H9 (cell line): Measurements from ENCODE around the gene RAB27B. TPM values are rescaled to one million over a fixed set of nuclear protein-coding genes. Genes with fewer than 3 reads are reported as not detected.

Experiments
- DNase-seq: peaks from one replicate; pipeline ENCODE4 v3.0.0-alpha.2; 2017
- H2AFZ ChIP-seq: one replicate; pipeline ENCODE4 v1.6.1; 2013; ENCODE audit warnings: mild to moderate bottlenecking, low read length, control low read depth, moderate library complexity
- H2AK5ac ChIP-seq: 2 replicates; pipeline ENCODE4 v1.6.1; 2013; ENCODE audit warnings: low read length, control low read depth, mixed read lengths; ENCODE audit not compliant: insufficient read length
- H2BK120ac ChIP-seq: one replicate; pipeline ENCODE4 v1.6.1; 2013; ENCODE audit warnings: low read depth, mild to moderate bottlenecking, low read length, control low read depth, inconsistent platforms; ENCODE audit not compliant: poor library complexity, severe bottlenecking
- H2BK12ac ChIP-seq: 2 replicates; pipeline ENCODE4 v1.6.1; 2013; ENCODE audit warnings: low read length, control low read depth, mixed read lengths, low read depth; ENCODE audit not compliant: insufficient read length
- H2BK15ac ChIP-seq: 2 replicates; pipeline ENCODE4 v1.6.1; 2013; ENCODE audit warnings: low read depth, low read length, control low read depth
- H2BK20ac ChIP-seq: one replicate; pipeline ENCODE4 v1.6.1; 2013; ENCODE audit warnings: low read depth, mild to moderate bottlenecking, low read length, control low read depth, inconsistent platforms; ENCODE audit not compliant: poor library complexity, severe bottlenecking
- H2BK5ac ChIP-seq: 2 replicates; pipeline ENCODE4 v1.6.1; 2013; ENCODE audit warnings: low read length, control low read depth, mixed read lengths; ENCODE audit not compliant: insufficient read length
- H3K14ac ChIP-seq: 2 replicates; pipeline ENCODE4 v1.6.1; 2013; ENCODE audit warnings: low read length, control low read depth; ENCODE audit not compliant: insufficient read depth
- H3K18ac ChIP-seq: 2 replicates; pipeline ENCODE4 v1.6.1; 2013; ENCODE audit warnings: low read depth, mild to moderate bottlenecking, mixed read lengths, low read length, control low read depth; ENCODE audit not compliant: insufficient read length
- H3K23ac ChIP-seq: 2 replicates; pipeline ENCODE4 v1.6.1; 2013; ENCODE audit warnings: low read length, control low read depth, mixed read lengths, low read depth; ENCODE audit not compliant: insufficient read length
- H3K23me2 ChIP-seq: 2 replicates; pipeline ENCODE4 v1.6.1; 2013; ENCODE audit warnings: low read depth, mild to moderate bottlenecking, mixed read lengths, low read length, control low read depth; ENCODE audit not compliant: insufficient read length, poor library complexity, severe bottlenecking
- H3K27ac ChIP-seq: 2 replicates; pipeline ENCODE4 v1.5.1; 2013; ENCODE audit warnings: low read length, control low read depth, mixed read lengths, low read depth; ENCODE audit not compliant: insufficient read length
- H3K27me3 ChIP-seq: 2 replicates; pipeline ENCODE4 v1.6.1; 2013; ENCODE audit warnings: low read length, control low read depth, inconsistent platforms; ENCODE audit not compliant: insufficient read depth
- H3K4ac ChIP-seq: 2 replicates; pipeline ENCODE4 v1.6.1; 2013; ENCODE audit warnings: low read depth, mild to moderate bottlenecking, control low read depth, inconsistent platforms, low read length, moderate library complexity
- H3K4me1 ChIP-seq: 2 replicates; pipeline ENCODE4 v1.6.1; 2013; ENCODE audit warnings: low read length, control low read depth, inconsistent platforms; ENCODE audit not compliant: insufficient read depth
- H3K4me2 ChIP-seq: 2 replicates; pipeline ENCODE4 v1.6.1; 2013; ENCODE audit warnings: low read length, control low read depth, mixed read lengths; ENCODE audit not compliant: insufficient read length, insufficient read depth
- H3K56ac ChIP-seq: 2 replicates; pipeline ENCODE4 v1.6.1; 2013; ENCODE audit warnings: low read depth, mild to moderate bottlenecking, mixed read lengths, low read length, control low read depth; ENCODE audit not compliant: insufficient read length
- H3K79me1 ChIP-seq: 2 replicates; pipeline ENCODE4 v1.6.1; 2013; ENCODE audit warnings: low read depth, mild to moderate bottlenecking, moderate library complexity, low read length, control low read depth, inconsistent platforms; ENCODE audit not compliant: insufficient read depth, poor library complexity, severe bottlenecking
- H3K79me2 ChIP-seq: 2 replicates; pipeline ENCODE4 v1.6.1; 2013; ENCODE audit warnings: low read length, control low read depth, inconsistent platforms; ENCODE audit not compliant: insufficient read depth
- H3K9ac ChIP-seq: 2 replicates; pipeline ENCODE4 v1.6.1; 2013; ENCODE audit warnings: low read length, control low read depth, mixed read lengths; ENCODE audit not compliant: insufficient read length; ENCODE audit errors: extremely low read depth
- H3K9me3 ChIP-seq: one replicate; pipeline ENCODE4 v1.6.1; 2013; ENCODE audit warnings: low read depth, low read length, inconsistent platforms; ENCODE audit not compliant: control insufficient read depth
- H3T11ph ChIP-seq: one replicate; pipeline ENCODE4 v1.6.1; 2013; ENCODE audit warnings: mild to moderate bottlenecking, low read length, control low read depth, inconsistent platforms
- H4K20me1 ChIP-seq: one replicate; pipeline ENCODE4 v1.6.1; 2013; ENCODE audit not compliant: control insufficient read depth, insufficient read length, insufficient read depth
- H4K5ac ChIP-seq: 2 replicates; pipeline ENCODE4 v1.6.1; 2013; ENCODE audit warnings: low read depth, mild to moderate bottlenecking, mixed read lengths, low read length, control low read depth; ENCODE audit not compliant: insufficient read length
- H4K8ac ChIP-seq: replicated peaks from 2 replicates; pipeline ENCODE4 v1.6.1; 2013; ENCODE audit warnings: low read length, control low read depth, mixed read lengths, low read depth; ENCODE audit not compliant: insufficient read length
- H4K91ac ChIP-seq: 2 replicates; pipeline ENCODE4 v1.6.1; 2013; ENCODE audit warnings: low read depth, mild to moderate bottlenecking, moderate library complexity, mixed read lengths, low read length, control low read depth; ENCODE audit not compliant: insufficient read length
- H3K27ac Mint-ChIP-seq, 3 experiments: 2 replicates in 2 of 3; 3 replicates in 1 of 3; pipeline ENCODE4 v1.8.0; 2020 to 2021; ENCODE audit warnings: mixed read lengths in 3 of 3, mild to moderate bottlenecking in 1 of 3, moderate library complexity in 1 of 3
- H3K27me3 Mint-ChIP-seq: 2 replicates; pipeline ENCODE4 v1.8.0; 2021; ENCODE audit warnings: low read depth, mild to moderate bottlenecking, moderate library complexity, mixed read lengths
- H3K36me3 Mint-ChIP-seq, 3 experiments: 2 replicates in 2 of 3; 3 replicates in 1 of 3; pipeline ENCODE4 v1.8.0; 2020 to 2021; ENCODE audit warnings: low read depth in 3 of 3, mixed read lengths in 3 of 3; ENCODE audit not compliant: insufficient read depth in 1 of 3
- H3K4me1 Mint-ChIP-seq, 2 experiments: 2 replicates each; pipeline ENCODE4 v1.8.0; 2020; ENCODE audit warnings: mixed read lengths in 2 of 2
- H3K4me3 Mint-ChIP-seq, 2 experiments: 2 replicates in 1 of 2; 3 replicates in 1 of 2; pipeline ENCODE4 v1.8.0; 2020 to 2021; ENCODE audit warnings: mild to moderate bottlenecking in 2 of 2, mixed read lengths in 2 of 2, moderate library complexity in 1 of 2
- H3K9me3 Mint-ChIP-seq, 2 experiments: 2 replicates in 1 of 2; 3 replicates in 1 of 2; pipeline ENCODE4 v1.8.0; 2020; ENCODE audit warnings: mild to moderate bottlenecking in 2 of 2, mixed read lengths in 2 of 2, moderate library complexity in 1 of 2
- WGBS: extraction: QIAGEN DNeasy Blood & Tissue Kit; methylation state at CpG from one replicate; pipeline ENCODE4 v1.1.7; 2013; ENCODE audit warnings: missing lambda C conversion rate, low lambda C conversion rate, mixed read lengths; ENCODE audit not compliant: insufficient read length; ENCODE audit errors: extremely low coverage; 5-methylcytosine and 5-hydroxymethylcytosine counted together
- total RNA-seq: library from RNA; stranded (reverse); gene quantifications from 2 replicates; pipeline ENCODE4 v1.2.1, GENCODE V29; 2021
- TF ChIP-seq, protein P1 (sequence below): fragments of 200-600 bp; sonication (generic); conservative IDR thresholded peaks from 3 replicates; pipeline ENCODE4 v1.8.0; 2021; ENCODE audit warnings: antibody characterized with exemption, mild to moderate bottlenecking

Gene RAB27B
- total RNA-seq, 1 experiment from 2014 or later, result 0.15 TPM

DNA sequence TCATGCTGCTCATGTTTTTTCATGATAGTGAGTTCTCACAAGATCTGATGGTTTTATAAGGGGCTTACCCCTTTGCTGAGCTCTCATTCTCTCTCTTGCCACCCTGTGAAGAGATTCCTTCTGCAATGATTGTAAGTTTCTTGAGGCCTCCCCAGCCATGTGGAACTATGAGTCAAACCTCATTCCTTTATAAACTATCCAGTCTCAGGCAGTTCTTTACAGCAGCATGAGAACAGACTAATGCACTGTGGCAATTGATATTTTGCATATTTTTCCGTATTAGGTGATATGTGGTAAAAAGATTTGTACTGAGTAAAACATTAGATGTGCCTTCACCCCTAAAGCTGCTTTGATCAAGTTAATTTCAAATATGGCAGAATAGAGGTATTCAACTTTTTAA lies 48.8 kb downstream of the RAB27B start:
- no peak for DNase-seq
- H2BK15ac ChIP-seq, result no peak overlapping the region
- H4K91ac ChIP-seq, result no peak overlapping the region
- H2BK120ac ChIP-seq, result no peak overlapping the region
- H3K23me2 ChIP-seq, result no peaks in the 10 kb centered on the region
- no peak overlapping the region for H3K14ac ChIP-seq
- WGBS, result no CpG with 5 or more reads among the region's 1 CpG
- H3K9me3 ChIP-seq, result no peaks in the 10 kb centered on the region
- H2AFZ ChIP-seq, result no peak overlapping the region
- H3K18ac ChIP-seq, result no peak overlapping the region
- no peaks in the 10 kb centered on the region for H3K79me2 ChIP-seq
- H4K8ac ChIP-seq, result no peak overlapping the region
- peaks cover 3% of the 10 kb centered on the region in 2 experiments; a peak in 3 of 4 replicates for H3K4me1 Mint-ChIP-seq
- no peaks in the 10 kb centered on the region for H4K20me1 ChIP-seq
- H3K36me3 Mint-ChIP-seq, result no peaks in the 10 kb centered on the region
- H3T11ph ChIP-seq, result no peak overlapping the region
- H3K23ac ChIP-seq, result no peak overlapping the region
- H2BK12ac ChIP-seq, result no peak overlapping the region
- no peak overlapping the region for H3K4me3 Mint-ChIP-seq
- no peaks in the 10 kb centered on the region for H3K4me1 ChIP-seq
- no peak overlapping the region for H4K5ac ChIP-seq
- H3K56ac ChIP-seq, result no peak overlapping the region
- H3K9me3 Mint-ChIP-seq, result no peaks in the 10 kb centered on the region
- no peak overlapping the region for H3K9ac ChIP-seq
- H3K27ac ChIP-seq, result no peak overlapping the region
- H2BK20ac ChIP-seq, result no peak overlapping the region
- no peak overlapping the region for H3K4ac ChIP-seq
- no peak overlapping the region for H3K27ac Mint-ChIP-seq
- H2BK5ac ChIP-seq, result no peak overlapping the region
- H3K27me3 Mint-ChIP-seq, result 0 out of 2 replicates have a peak, but pooled peaks cover 2% of the 10 kb centered on the region
- no peaks in the 10 kb centered on the region for H3K27me3 ChIP-seq
- H3K4me2 ChIP-seq, result no peak overlapping the region
- TF ChIP-seq, protein P1, sequence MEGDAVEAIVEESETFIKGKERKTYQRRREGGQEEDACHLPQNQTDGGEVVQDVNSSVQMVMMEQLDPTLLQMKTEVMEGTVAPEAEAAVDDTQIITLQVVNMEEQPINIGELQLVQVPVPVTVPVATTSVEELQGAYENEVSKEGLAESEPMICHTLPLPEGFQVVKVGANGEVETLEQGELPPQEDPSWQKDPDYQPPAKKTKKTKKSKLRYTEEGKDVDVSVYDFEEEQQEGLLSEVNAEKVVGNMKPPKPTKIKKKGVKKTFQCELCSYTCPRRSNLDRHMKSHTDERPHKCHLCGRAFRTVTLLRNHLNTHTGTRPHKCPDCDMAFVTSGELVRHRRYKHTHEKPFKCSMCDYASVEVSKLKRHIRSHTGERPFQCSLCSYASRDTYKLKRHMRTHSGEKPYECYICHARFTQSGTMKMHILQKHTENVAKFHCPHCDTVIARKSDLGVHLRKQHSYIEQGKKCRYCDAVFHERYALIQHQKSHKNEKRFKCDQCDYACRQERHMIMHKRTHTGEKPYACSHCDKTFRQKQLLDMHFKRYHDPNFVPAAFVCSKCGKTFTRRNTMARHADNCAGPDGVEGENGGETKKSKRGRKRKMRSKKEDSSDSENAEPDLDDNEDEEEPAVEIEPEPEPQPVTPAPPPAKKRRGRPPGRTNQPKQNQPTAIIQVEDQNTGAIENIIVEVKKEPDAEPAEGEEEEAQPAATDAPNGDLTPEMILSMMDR, result no peak
- H3K79me1 ChIP-seq, result no peaks in the 10 kb centered on the region
- H2AK5ac ChIP-seq, result no peak overlapping the region
